Vagina (tissue), 2 donors: ENCODE measurements around the gene ENO1. TPM values are rescaled to one million over a fixed set of nuclear protein-coding genes. Genes with fewer than 3 reads are reported as not detected.

Experiments used
- DNase-seq, 2 donors: peaks; one replicate each; pipeline ENCODE4 v3.0.0-alpha.2; 2017; ENCODE audit errors: extremely low spot score in 2 of 2
- H3K27ac ChIP-seq: fragments of 200-600 bp; sonication (generic); one replicate; pipeline ENCODE4 v1.5.1; 2019
- H3K27me3 ChIP-seq: fragments of 200-600 bp; sonication (generic); one replicate; pipeline ENCODE4 v1.5.1; 2019
- H3K36me3 ChIP-seq, 2 donors: fragments of 200-600 bp; sonication (generic); one replicate each; pipeline ENCODE4 v1.5.1; 2017 to 2019
- H3K4me1 ChIP-seq: fragments of 200-600 bp; sonication (generic); one replicate; pipeline ENCODE4 v1.5.1; 2019
- H3K4me3 ChIP-seq, 2 donors: fragments of 200-600 bp; sonication (generic); 1 replicate in 1 of 2; 2 replicates in 1 of 2; pipeline ENCODE4 v1.5.1; 2016 to 2019
- H3K9me3 ChIP-seq: fragments of 200-600 bp; sonication (generic); one replicate; pipeline ENCODE4 v1.5.1; 2019
- CTCF ChIP-seq, 3 experiments: fragments of 450-650 bp in 2 of 3; fragments of 200-600 bp in 1 of 3; sonication (generic) in 1 of 3; IDR thresholded peaks; one replicate each; pipeline ENCODE4 v1.5.1; 2017 to 2019; ENCODE audit warnings: antibody characterized with exemption in 3 of 3, mild to moderate bottlenecking in 2 of 3, moderate library complexity in 2 of 3
- POLR2A ChIP-seq, 2 donors: fragments of 450-650 bp; IDR thresholded peaks; one replicate each; pipeline ENCODE4 v1.6.1; 2017; ENCODE audit warnings: antibody characterized with exemption in 2 of 2, mild to moderate bottlenecking in 2 of 2, moderate library complexity in 2 of 2
- POLR2AphosphoS5 ChIP-seq, 2 donors: sonication (generic); formaldehyde crosslinking; IDR thresholded peaks; one replicate each; pipeline ENCODE4 v1.9.0; 2017; ENCODE audit warnings: antibody characterized with exemption in 2 of 2, mild to moderate bottlenecking in 2 of 2, low read depth in 1 of 2; ENCODE audit not compliant: insufficient read depth in 1 of 2
- intact Hi-C: fragments of 100-400 bp; cut with DNase I; formaldehyde crosslinking; loops from one replicate; pipeline ENCODE4 v1.15.1; 2023
- total RNA-seq: library from RNA; depleted of rRNA; stranded (reverse); fragments of >200 nt; gene quantifications from one replicate; pipeline ENCODE4 v1.2.3, GENCODE V29; 2016

The ENO1 gene
- total RNA-seq, 1 donor from 2014 or later: 558 TPM

DNA sequence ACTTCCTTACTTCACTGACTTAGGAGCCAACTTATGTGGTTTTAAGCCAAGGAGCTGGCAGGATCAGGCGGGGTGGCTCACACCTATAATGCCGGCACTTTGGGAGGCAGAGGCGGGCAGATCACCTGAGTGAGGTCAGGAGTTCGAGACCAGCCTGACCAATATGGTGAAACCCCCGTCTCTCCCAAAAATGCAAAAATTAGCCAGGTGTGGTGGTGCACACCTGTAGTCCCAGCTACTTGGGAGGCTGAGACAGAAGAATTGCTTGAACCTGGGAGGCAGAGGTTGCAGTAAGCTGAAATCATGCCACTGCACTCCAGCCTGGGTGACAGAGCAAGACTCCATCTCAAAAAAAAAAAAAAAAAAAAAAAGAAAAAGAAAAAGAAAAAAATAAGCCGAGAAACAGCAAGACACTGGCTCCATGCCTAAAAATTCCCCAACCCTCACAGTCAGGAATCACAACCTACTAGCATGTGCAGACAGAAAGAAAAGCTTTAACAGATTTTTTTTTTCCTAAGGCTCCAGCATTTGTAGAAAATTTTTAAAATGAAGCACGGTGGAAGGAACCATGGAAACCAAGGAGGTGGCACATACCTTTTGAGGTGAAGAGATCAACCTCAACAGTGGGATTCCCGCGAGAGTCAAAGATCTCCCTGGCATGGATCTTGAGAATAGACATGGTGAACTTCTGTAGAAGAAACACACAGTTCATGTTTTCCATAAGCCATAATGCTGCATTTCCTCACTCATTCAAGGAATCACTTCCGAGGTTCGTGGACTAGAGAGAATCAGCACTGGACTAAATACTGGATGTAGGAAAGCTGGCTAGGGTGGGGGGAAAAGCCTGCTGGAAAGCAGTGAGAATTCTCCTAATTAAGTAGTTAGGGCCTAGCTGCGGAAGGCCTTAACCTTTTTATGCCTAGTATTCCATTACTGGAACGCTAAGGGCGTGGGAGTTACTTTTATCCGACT, 4.0 kb downstream of the ENO1 start:
- H3K36me3 ChIP-seq: peaks cover 0 to 39% of the 10 kb centered on the region in 2 donors
- peaks cover 64% of the 10 kb centered on the region for H3K4me1 ChIP-seq
- no peaks in the 10 kb centered on the region for H3K9me3 ChIP-seq
- H3K4me3 ChIP-seq: no peak overlapping the region
- intact Hi-C loops: no loop called here
- peak overlapping the region; percentile 98 for H3K27ac ChIP-seq
- H3K27me3 ChIP-seq: no peaks in the 10 kb centered on the region
- no peak for DNase-seq
- TF ChIP-seq CTCF (IDR thresholded peaks at IDR 0.05) (no peak), POLR2AphosphoS5 (IDR thresholded peaks at IDR 0.05; ENCODE audit: insufficient read depth in 1 of 2, low read depth in 1 of 2) (no peak), POLR2A (IDR thresholded peaks at IDR 0.05) (no peak)

DNA sequence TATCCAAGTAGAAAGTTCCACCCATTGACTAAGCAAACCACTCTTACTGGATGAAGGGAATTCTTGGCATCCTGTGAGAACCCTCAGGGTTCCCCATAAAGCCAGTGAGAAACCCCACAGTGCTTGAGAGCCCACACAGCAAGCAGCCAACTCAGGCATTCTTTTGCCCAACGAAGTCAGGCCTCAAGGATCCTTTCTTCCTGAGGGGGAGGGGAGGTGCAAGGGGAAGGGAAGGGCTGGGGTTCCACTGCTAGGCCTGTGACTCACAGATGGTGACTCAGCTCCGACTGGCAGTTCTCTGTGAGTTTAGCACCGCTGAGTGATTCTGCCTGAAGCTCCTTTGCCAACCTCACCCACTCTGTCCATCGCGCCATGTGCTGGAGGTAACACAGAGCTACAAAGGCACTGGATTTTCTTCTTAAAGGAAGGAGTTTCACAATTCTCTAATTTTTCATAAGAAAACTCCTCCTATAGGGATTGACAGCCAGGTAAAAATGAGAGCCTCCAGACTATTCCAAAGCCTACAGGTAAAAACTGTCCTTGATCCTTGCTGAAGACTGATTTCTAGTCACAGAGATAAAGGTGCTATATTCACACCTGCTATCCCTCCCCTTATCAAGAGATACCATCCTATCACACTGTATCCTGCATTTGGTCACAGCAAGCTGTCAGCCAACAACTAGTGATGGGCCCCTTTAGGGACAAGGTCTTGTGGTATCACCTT, 4.8 kb downstream of the ENO1 start:
- Histone ChIP-seq H3K9me3 (no peaks in the 10 kb centered on the region), H3K36me3 (peaks cover 0 to 47% of the 10 kb centered on the region in 2 donors), H3K4me3 (no peak overlapping the region), H3K4me1 (peaks cover 62% of the 10 kb centered on the region), H3K27me3 (no peaks in the 10 kb centered on the region), H3K27ac (peak overlapping the region; percentile 98)
- DNase-seq: peak in 1 of 2 donors; percentile 90
- intact Hi-C loops: no loop called here
- TF ChIP-seq POLR2A (IDR thresholded peaks at IDR 0.05) (no peak), POLR2AphosphoS5 (IDR thresholded peaks at IDR 0.05; ENCODE audit: insufficient read depth in 1 of 2, low read depth in 1 of 2) (peak; percentile 52 to 82), CTCF (IDR thresholded peaks at IDR 0.05) (no peak)

- Histone ChIP-seq H3K27me3 (no peaks in the 10 kb centered on the region), H3K9me3 (no peaks in the 10 kb centered on the region), H3K4me3 (no peak overlapping the region), H3K4me1 (peaks cover 62% of the 10 kb centered on the region), H3K27ac (peak overlapping the region; percentile 98), H3K36me3 (peaks cover 0 to 54% of the 10 kb centered on the region in 2 donors)
- intact Hi-C loops: no loop called here
- no peak for DNase-seq
- TF ChIP-seq CTCF (IDR thresholded peaks at IDR 0.05) (no peak), POLR2AphosphoS5 (IDR thresholded peaks at IDR 0.05; ENCODE audit: insufficient read depth in 1 of 2, low read depth in 1 of 2) (no peak), POLR2A (IDR thresholded peaks at IDR 0.05) (no peak)
Measured at GRCh38 chr1:8873001-8873400, 5.5 kb downstream of the ENO1 start.

DNA sequence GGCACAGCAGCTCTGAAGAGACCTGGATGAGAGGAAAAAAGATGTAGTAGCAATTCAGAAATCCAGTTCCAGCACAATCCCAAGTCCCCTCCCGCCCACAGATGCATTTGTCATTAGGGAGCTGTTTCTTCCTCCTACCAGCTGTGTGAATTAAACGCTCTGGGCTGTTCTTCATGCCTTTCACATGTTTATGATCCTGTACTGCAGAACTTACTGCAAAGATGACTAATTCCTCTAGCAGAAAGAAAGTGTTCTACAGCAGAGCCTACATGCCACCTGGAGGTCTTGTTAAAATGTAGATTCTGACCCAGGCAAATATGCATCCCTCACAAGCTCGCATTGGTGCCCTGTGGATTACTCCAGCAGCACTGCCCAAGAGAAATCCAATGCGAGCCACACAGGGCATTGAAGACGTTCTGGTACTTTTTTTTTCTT, 6.5 kb downstream of the ENO1 start:
- H3K27me3 ChIP-seq: no peaks in the 10 kb centered on the region
- no peak overlapping the region for H3K27ac ChIP-seq
- intact Hi-C loops: no loop called here
- H3K9me3 ChIP-seq: no peaks in the 10 kb centered on the region
- peaks cover 2 to 64% of the 10 kb centered on the region in 2 donors for H3K36me3 ChIP-seq
- peaks cover 57% of the 10 kb centered on the region for H3K4me1 ChIP-seq
- DNase-seq: no peak
- no peak overlapping the region for H3K4me3 ChIP-seq
- no peak for TF ChIP-seq POLR2AphosphoS5 (IDR thresholded peaks at IDR 0.05; ENCODE audit: insufficient read depth in 1 of 2, low read depth in 1 of 2)
- TF ChIP-seq POLR2A (IDR thresholded peaks at IDR 0.05): no peak
- TF ChIP-seq CTCF (IDR thresholded peaks at IDR 0.05): no peak
